Measurements from ENCODE around the gene FOSL1. TPM values are rescaled to one million over a fixed set of nuclear protein-coding genes. Genes with fewer than 3 reads are reported as not detected.

FOSL1 gene
- total and polyA plus RNA-seq, 2 of the 13 experiments (the other 11 are each of a cell fraction or from before 2014, with no cell fraction given), result 4.0 to 4.1 TPM

DNA sequence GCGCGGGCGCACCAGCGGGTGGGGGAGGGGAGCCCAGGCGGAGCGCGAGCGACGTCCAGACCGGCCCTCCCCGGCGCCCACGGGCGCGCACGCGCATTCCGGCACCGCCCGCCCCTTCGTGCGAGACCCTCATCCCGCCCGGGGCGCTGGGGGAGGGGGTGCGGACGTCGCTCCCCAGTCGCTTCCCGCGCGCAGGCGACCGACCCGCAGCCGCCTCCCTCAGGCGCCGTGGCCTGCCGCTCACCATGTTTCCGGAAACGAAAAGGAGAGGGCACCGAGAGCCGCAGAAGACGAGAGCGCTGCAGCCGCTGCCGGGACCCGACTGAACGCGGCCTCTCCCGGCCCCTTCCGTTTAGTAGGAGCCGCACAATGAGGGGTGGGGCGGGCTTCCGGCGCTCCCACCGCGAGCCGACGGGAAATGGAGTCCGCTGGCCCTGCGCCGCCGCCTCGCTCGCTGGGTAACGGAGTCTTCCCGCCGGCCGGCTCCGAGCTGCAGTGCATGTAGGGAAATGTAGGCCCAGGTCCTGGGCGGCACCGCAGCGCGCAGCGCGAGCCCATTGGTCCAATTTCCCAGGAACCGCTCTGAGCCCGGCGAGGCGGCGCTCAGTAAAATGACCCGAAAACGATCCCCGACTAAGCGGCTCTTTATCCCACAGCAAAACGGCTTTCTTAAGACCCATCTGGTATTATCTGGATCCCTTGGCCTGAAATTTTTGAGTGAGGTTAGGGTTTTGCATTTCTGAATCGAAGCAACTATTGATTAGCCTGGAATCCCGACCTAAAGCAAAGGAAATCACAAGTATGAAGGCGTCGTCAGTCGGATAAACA, 42.1 kb downstream of the FOSL1 start, which contains the start of gene CFL1 (continued):
- peak; percentile 69 for TF ChIP-seq SNAPC4 (CRISPR knock-in tag; IDR thresholded peaks at IDR 0.05)
- TF ChIP-seq ATAD3A (CRISPR knock-in tag; IDR thresholded peaks at IDR 0.05), result no peak
- 0 out of 2 replicates have a peak, but pooled peaks have one; percentile 66 for TF ChIP-seq EED (CRISPR knock-in tag; IDR thresholded peaks at IDR 0.05)
- TF ChIP-seq, protein P1, sequence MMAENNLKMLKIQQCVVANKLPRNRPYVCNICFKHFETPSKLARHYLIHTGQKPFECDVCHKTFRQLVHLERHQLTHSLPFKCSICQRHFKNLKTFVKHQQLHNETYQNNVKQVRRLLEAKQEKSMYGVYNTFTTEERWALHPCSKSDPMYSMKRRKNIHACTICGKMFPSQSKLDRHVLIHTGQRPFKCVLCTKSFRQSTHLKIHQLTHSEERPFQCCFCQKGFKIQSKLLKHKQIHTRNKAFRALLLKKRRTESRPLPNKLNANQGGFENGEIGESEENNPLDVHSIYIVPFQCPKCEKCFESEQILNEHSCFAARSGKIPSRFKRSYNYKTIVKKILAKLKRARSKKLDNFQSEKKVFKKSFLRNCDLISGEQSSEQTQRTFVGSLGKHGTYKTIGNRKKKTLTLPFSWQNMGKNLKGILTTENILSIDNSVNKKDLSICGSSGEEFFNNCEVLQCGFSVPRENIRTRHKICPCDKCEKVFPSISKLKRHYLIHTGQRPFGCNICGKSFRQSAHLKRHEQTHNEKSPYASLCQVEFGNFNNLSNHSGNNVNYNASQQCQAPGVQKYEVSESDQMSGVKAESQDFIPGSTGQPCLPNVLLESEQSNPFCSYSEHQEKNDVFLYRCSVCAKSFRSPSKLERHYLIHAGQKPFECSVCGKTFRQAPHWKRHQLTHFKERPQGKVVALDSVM (CRISPR knock-in tag; IDR thresholded peaks at IDR 0.05), result peak; percentile 46; the same call in 1 of the 2 replicates
- TF ChIP-seq ZNF564 (CRISPR knock-in tag; IDR thresholded peaks at IDR 0.05), result peak; percentile 25; the same call in 1 of the 2 replicates
- TF ChIP-seq NFKB2 (CRISPR knock-in tag; IDR thresholded peaks at IDR 0.05; ENCODE audit: borderline replicate concordance), result peak; percentile 69; the same call in 1 of the 2 replicates
- TF ChIP-seq ZFYVE20 (CRISPR knock-in tag; IDR thresholded peaks at IDR 0.05; ENCODE audit: borderline replicate concordance, low read depth), result peak; percentile 56; the same call in 1 of the 2 replicates
- no peak for TF ChIP-seq ELK4 (CRISPR knock-in tag; IDR thresholded peaks at IDR 0.05; ENCODE audit: borderline replicate concordance)
- 0 out of 2 replicates have a peak, but pooled peaks have one; percentile 60 for TF ChIP-seq ZNF510 (CRISPR knock-in tag; IDR thresholded peaks at IDR 0.05; ENCODE audit: low read depth)
- TF ChIP-seq PATZ1 (CRISPR knock-in tag; IDR thresholded peaks at IDR 0.05), result peak; percentile 51; the same call in 1 of the 2 replicates
- 0 out of 2 replicates have a peak, but pooled peaks have one; percentile 46 for TF ChIP-seq ZNF224 (CRISPR knock-in tag; IDR thresholded peaks at IDR 0.05)
- peak; percentile 71; the same call in 1 of the 2 replicates for TF ChIP-seq ZBTB39 (CRISPR knock-in tag; IDR thresholded peaks at IDR 0.05)
- 0 out of 2 replicates have a peak, but pooled peaks have one; percentile 14 for TF ChIP-seq ZNF709 (CRISPR knock-in tag; IDR thresholded peaks at IDR 0.05)
- no peak for TF ChIP-seq ZNF530 (CRISPR knock-in tag; IDR thresholded peaks at IDR 0.05; ENCODE audit: low read depth)
